Measurements from ENCODE around the gene HS3ST2. TPM values are rescaled to one million over a fixed set of nuclear protein-coding genes. Genes with fewer than 3 reads are reported as not detected.

The HS3ST2 gene
- not detected for total RNA-seq
- not detected for total RNA-seq (2013)
- 0 to 9.0 (median 0) reads per million in 29 experiments for total RNA-seq

DNA sequence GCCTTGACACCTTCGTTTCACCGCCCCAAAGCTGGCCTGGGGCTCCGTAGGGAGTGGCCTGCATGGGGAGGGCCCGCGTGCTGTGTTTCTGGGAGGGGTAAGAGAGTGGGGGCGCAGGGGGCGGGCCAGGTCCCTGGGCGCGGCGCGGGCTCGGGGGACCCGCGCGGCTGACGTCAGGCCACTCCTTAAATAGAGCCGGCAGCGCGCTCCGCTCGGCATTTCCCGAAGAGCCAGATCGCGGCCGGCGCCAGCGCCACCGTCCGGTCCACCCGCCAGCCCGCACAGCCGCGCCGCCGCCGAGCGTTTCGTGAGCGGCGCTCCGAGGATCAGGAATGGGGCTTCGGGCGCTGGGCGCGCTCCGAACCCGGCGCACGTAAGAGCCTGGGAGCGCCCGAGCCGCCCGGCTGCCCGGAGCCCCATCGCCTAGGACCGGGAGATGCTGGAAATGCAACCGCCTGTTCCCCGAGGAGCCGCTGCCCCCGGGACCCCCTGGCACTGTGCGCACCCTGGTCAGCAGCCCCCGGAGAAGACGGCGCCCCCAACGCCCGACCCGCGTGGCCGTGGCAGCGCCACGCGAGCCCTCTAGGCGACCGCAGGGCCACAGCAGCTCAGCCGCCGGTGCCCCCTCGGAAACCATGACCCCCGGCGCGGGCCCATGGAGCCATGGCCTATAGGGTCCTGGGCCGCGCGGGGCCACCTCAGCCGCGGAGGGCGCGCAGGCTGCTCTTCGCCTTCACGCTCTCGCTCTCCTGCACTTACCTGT is at the start of gene HS3ST2:
Gene HS3ST2 (plus strand): TSS at position 215 of the 763 bp plus-strand sequence. CDS start 449 bp downstream, at position 664.
- Histone ChIP-seq H3K4me1 (ENCODE audit: control insufficient read depth in 1 of 2, extremely low read depth in 1 of 2, insufficient read depth in 2 of 2, low read length in 2 of 2) (peaks cover 0 to 4% of the 10 kb centered on the region in 2 experiments), H3K36me3 (ENCODE audit: control insufficient read depth in 2 of 2, extremely low read depth in 1 of 2, insufficient read depth in 1 of 2, low read length in 1 of 2) (no peaks in the 10 kb centered on the region), H3K9me3 (no peaks in the 10 kb centered on the region), H3K4me3 (ENCODE audit: control insufficient read depth in 1 of 2, extremely low read depth in 1 of 2, low read length in 1 of 2) (no peak within 1 kb of the TSS), H3K27me3 (replicated peaks in 1 of 2; ENCODE audit: control insufficient read depth in 2 of 2, extremely low read depth in 1 of 2, insufficient read depth in 2 of 2, low read length in 1 of 2) (peaks cover 15 to 35% of the 10 kb centered on the region in 2 experiments), H3K27ac (ENCODE audit: low read length) (no peak within 1 kb of the TSS)
- Mint-ChIP-seq H3K4me3 (peak within 1 kb of the TSS in 1 of 3 donors; percentile 27), H3K27ac (no peak within 1 kb of the TSS), H3K4me1 (peaks cover 0 to 4% (median 2%) of the 10 kb centered on the region in 3 donors), H3K36me3 (no peaks in the 10 kb centered on the region), H3K27me3 (peaks cover 41 to 50% of the 10 kb centered on the region in 2 donors), H3K9me3 (peaks cover 0 to 2% (median 0%) of the 10 kb centered on the region in 3 donors)
- DNase-seq (no peak), ATAC-seq (replicated peaks in 1 of 4) (no peak)
- ChIA-PET CTCF (no interaction called here), POLR2A (no interaction called here)
- 6% methylated on average over 90 of the region's 90 CpGs for WGBS (ENCODE audit: insufficient coverage)

GRCh38 chr16:22764662-22765327 is 49.2 kb upstream of the HS3ST2 start:
- POLR2A ChIA-PET, result no interaction called here
- no peak for ATAC-seq (replicated peaks in 1 of 4)
- no peak overlapping the region for H3K27ac ChIP-seq (ENCODE audit: low read length)
- no peak for DNase-seq
- H3K27me3 Mint-ChIP-seq, result peaks cover 19 to 21% of the 10 kb centered on the region in 2 donors
- no peak overlapping the region for H3K27ac Mint-ChIP-seq
- H3K4me3 ChIP-seq (ENCODE audit: control insufficient read depth in 1 of 2, extremely low read depth in 1 of 2, low read length in 1 of 2), result no peak overlapping the region
- H3K36me3 ChIP-seq (ENCODE audit: control insufficient read depth in 2 of 2, extremely low read depth in 1 of 2, insufficient read depth in 1 of 2, low read length in 1 of 2), result no peaks in the 10 kb centered on the region
- H3K4me1 Mint-ChIP-seq, result no peaks in the 10 kb centered on the region
- H3K4me1 ChIP-seq (ENCODE audit: control insufficient read depth in 1 of 2, extremely low read depth in 1 of 2, insufficient read depth in 2 of 2, low read length in 2 of 2), result no peaks in the 10 kb centered on the region
- CTCF ChIA-PET, result no interaction called here
- H3K27me3 ChIP-seq (replicated peaks in 1 of 2; ENCODE audit: control insufficient read depth in 2 of 2, extremely low read depth in 1 of 2, insufficient read depth in 2 of 2, low read length in 1 of 2), result peaks cover 0 to 15% of the 10 kb centered on the region in 2 experiments
- 72% methylated on average over 5 of the region's 9 CpGs for WGBS (ENCODE audit: insufficient coverage)
- no peaks in the 10 kb centered on the region for H3K9me3 ChIP-seq
- no peaks in the 10 kb centered on the region for H3K9me3 Mint-ChIP-seq
- no peaks in the 10 kb centered on the region for H3K36me3 Mint-ChIP-seq
- no peak overlapping the region for H3K4me3 Mint-ChIP-seq

- no peak overlapping the region for H3K27ac ChIP-seq (ENCODE audit: low read length)
- ChIA-PET POLR2A (interaction anchor here in 1 of 2 donors (0.5 kb wide), 1 partner anchor 18 kb away, joined by 3 read pairs; no protein-coding TSS in a partner anchor), CTCF (no interaction called here)
- H3K4me1 ChIP-seq (ENCODE audit: control insufficient read depth in 1 of 2, extremely low read depth in 1 of 2, insufficient read depth in 2 of 2, low read length in 2 of 2), result no peaks in the 10 kb centered on the region
- H3K27me3 ChIP-seq (replicated peaks in 1 of 2; ENCODE audit: control insufficient read depth in 2 of 2, extremely low read depth in 1 of 2, insufficient read depth in 2 of 2, low read length in 1 of 2), result peaks cover 0 to 15% of the 10 kb centered on the region in 2 experiments
- H3K36me3 ChIP-seq (ENCODE audit: control insufficient read depth in 2 of 2, extremely low read depth in 1 of 2, insufficient read depth in 1 of 2, low read length in 1 of 2), result no peaks in the 10 kb centered on the region
- DNase-seq (no peak), ATAC-seq (replicated peaks in 1 of 4) (no peak)
- Mint-ChIP-seq H3K36me3 (no peaks in the 10 kb centered on the region), H3K27ac (no peak overlapping the region), H3K4me1 (no peaks in the 10 kb centered on the region), H3K9me3 (no peaks in the 10 kb centered on the region), H3K27me3 (peaks cover 25 to 27% of the 10 kb centered on the region in 2 donors), H3K4me3 (no peak overlapping the region)
- no peak overlapping the region for H3K4me3 ChIP-seq (ENCODE audit: control insufficient read depth in 1 of 2, extremely low read depth in 1 of 2, low read length in 1 of 2)
- no peaks in the 10 kb centered on the region for H3K9me3 ChIP-seq
These were observed 48.5 kb upstream of the HS3ST2 start for GRCh38 chr16:22765479-22765878.

GRCh38 chr16:22770866-22771265 is 43.1 kb upstream of the HS3ST2 start:
- H3K4me3 Mint-ChIP-seq, result no peak overlapping the region
- Histone ChIP-seq H3K27ac (ENCODE audit: low read length) (no peak overlapping the region), H3K4me1 (ENCODE audit: control insufficient read depth in 1 of 2, extremely low read depth in 1 of 2, insufficient read depth in 2 of 2, low read length in 2 of 2) (no peaks in the 10 kb centered on the region), H3K27me3 (replicated peaks in 1 of 2; ENCODE audit: control insufficient read depth in 2 of 2, extremely low read depth in 1 of 2, insufficient read depth in 2 of 2, low read length in 1 of 2) (peaks cover 0 to 9% of the 10 kb centered on the region in 2 experiments), H3K36me3 (ENCODE audit: control insufficient read depth in 2 of 2, extremely low read depth in 1 of 2, insufficient read depth in 1 of 2, low read length in 1 of 2) (no peaks in the 10 kb centered on the region), H3K9me3 (no peaks in the 10 kb centered on the region), H3K4me3 (ENCODE audit: control insufficient read depth in 1 of 2, extremely low read depth in 1 of 2, low read length in 1 of 2) (no peak overlapping the region)
- DNase-seq (no peak), ATAC-seq (replicated peaks in 1 of 4) (no peak)
- no peaks in the 10 kb centered on the region for H3K36me3 Mint-ChIP-seq
- H3K4me1 Mint-ChIP-seq, result no peaks in the 10 kb centered on the region
- H3K27ac Mint-ChIP-seq, result no peak overlapping the region
- no peaks in the 10 kb centered on the region for H3K9me3 Mint-ChIP-seq
- WGBS (ENCODE audit: insufficient coverage), result no CpG with 5 or more reads among the region's 2 CpGs
- CTCF ChIA-PET, result no interaction called here
- peaks cover 42 to 58% of the 10 kb centered on the region in 2 donors for H3K27me3 Mint-ChIP-seq
- POLR2A ChIA-PET, result no interaction called here

DNA sequence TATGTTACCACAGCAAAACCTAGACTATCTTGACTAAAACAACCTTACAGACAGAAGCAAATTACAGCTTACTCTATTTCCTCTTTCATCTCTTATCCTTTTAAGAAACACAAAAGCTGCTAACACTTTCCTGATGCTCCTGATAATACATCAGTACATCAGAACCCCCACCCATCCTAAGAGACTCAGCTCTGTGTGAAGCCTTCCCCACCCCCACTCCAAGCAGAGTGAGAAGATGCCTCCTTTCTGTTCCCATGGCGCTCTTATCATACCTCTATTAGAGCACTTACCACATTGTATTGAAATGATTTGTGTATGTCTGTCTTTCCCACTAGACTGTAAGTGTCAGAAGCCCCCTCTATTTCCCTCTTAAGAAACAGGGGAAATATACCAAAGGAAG is 42.4 kb upstream of the HS3ST2 start:
- Mint-ChIP-seq H3K36me3 (no peaks in the 10 kb centered on the region), H3K4me3 (no peak overlapping the region), H3K4me1 (no peaks in the 10 kb centered on the region), H3K27ac (no peak overlapping the region), H3K9me3 (no peaks in the 10 kb centered on the region), H3K27me3 (peaks cover 46 to 63% of the 10 kb centered on the region in 2 donors)
- CTCF ChIA-PET, result no interaction called here
- no peaks in the 10 kb centered on the region for H3K4me1 ChIP-seq (ENCODE audit: control insufficient read depth in 1 of 2, extremely low read depth in 1 of 2, insufficient read depth in 2 of 2, low read length in 2 of 2)
- ATAC-seq (replicated peaks in 1 of 4) (no peak), DNase-seq (no peak)
- no peaks in the 10 kb centered on the region for H3K36me3 ChIP-seq (ENCODE audit: control insufficient read depth in 2 of 2, extremely low read depth in 1 of 2, insufficient read depth in 1 of 2, low read length in 1 of 2)
- WGBS (ENCODE audit: insufficient coverage), result no CpG with 5 or more reads among the region's 1 CpG
- no peak overlapping the region for H3K4me3 ChIP-seq (ENCODE audit: control insufficient read depth in 1 of 2, extremely low read depth in 1 of 2, low read length in 1 of 2)
- H3K9me3 ChIP-seq, result no peaks in the 10 kb centered on the region
- peaks cover 0 to 7% of the 10 kb centered on the region in 2 experiments for H3K27me3 ChIP-seq (replicated peaks in 1 of 2; ENCODE audit: control insufficient read depth in 2 of 2, extremely low read depth in 1 of 2, insufficient read depth in 2 of 2, low read length in 1 of 2)
- no peak overlapping the region for H3K27ac ChIP-seq (ENCODE audit: low read length)
- POLR2A ChIA-PET, result no interaction called here

DNA sequence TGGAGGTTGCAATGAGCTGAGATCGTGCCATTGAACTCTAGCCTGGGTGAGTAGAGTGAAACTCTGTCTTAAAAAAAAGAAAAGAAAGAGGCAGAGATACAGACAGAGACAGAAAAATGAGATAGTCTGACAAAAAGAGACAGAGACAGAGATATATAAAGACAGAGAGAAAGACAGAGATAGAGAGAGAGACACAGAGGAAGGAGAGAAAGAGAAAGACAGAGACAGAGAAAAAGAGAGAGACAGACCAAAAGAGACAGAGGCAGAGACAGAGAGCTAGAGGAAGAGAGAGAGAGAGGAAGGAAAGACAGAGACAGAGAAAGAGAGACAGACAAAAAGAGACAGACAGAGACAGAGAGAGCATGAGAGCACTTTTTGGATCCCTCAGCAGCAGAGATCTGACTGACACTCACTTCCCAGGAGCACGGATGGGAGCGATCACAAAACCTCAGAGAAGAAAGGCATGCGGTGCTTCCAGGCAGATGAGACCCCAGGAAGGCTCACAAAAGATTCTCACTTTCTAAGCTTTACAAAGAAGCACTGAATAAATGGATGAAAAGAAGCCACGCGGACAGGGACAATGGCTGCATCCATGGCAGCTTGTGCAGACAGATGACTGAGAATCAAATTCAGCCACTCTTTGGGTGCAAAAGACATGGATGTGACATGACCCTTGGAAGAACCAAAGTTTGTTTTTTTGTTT is 38.6 kb upstream of the HS3ST2 start:
- H3K4me1 Mint-ChIP-seq, result no peaks in the 10 kb centered on the region
- Histone ChIP-seq H3K9me3 (no peaks in the 10 kb centered on the region), H3K36me3 (ENCODE audit: control insufficient read depth in 2 of 2, extremely low read depth in 1 of 2, insufficient read depth in 1 of 2, low read length in 1 of 2) (no peaks in the 10 kb centered on the region), H3K4me3 (ENCODE audit: control insufficient read depth in 1 of 2, extremely low read depth in 1 of 2, low read length in 1 of 2) (no peak overlapping the region), H3K27ac (ENCODE audit: low read length) (no peak overlapping the region), H3K4me1 (ENCODE audit: control insufficient read depth in 1 of 2, extremely low read depth in 1 of 2, insufficient read depth in 2 of 2, low read length in 2 of 2) (no peaks in the 10 kb centered on the region), H3K27me3 (replicated peaks in 1 of 2; ENCODE audit: control insufficient read depth in 2 of 2, extremely low read depth in 1 of 2, insufficient read depth in 2 of 2, low read length in 1 of 2) (peaks cover 0 to 3% of the 10 kb centered on the region in 2 experiments)
- no peak for ATAC-seq (replicated peaks in 1 of 4)
- no peaks in the 10 kb centered on the region for H3K36me3 Mint-ChIP-seq
- ChIA-PET CTCF (no interaction called here), POLR2A (no interaction called here)
- peaks cover 45 to 49% of the 10 kb centered on the region in 2 donors for H3K27me3 Mint-ChIP-seq
- no peak overlapping the region for H3K27ac Mint-ChIP-seq
- WGBS (ENCODE audit: insufficient coverage), result 87% methylated on average over 3 of the region's 6 CpGs
- DNase-seq, result no peak
- H3K9me3 Mint-ChIP-seq, result no peaks in the 10 kb centered on the region
- no peak overlapping the region for H3K4me3 Mint-ChIP-seq

Measured in T-cell (primary cell).